ENCODE measurements around the gene DBP.

DNA sequence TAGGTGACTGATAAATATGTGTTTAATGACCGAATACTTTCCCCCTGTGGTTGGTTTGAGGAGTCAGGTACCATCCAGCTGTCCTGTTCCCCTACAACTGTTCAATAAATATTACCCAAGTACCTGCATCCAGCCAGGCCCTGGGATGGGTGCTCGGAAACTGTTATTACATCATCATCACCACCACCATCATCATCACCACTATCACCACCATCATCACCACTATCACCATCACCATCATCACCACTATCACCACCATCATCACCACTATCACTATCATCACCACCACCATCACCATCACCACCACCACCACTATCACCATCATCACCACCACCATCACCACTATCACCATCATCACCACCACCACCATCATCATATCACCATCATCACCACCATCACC, 31.6 kb upstream of the DBP start:
- TF ChIP-seq, protein P1, sequence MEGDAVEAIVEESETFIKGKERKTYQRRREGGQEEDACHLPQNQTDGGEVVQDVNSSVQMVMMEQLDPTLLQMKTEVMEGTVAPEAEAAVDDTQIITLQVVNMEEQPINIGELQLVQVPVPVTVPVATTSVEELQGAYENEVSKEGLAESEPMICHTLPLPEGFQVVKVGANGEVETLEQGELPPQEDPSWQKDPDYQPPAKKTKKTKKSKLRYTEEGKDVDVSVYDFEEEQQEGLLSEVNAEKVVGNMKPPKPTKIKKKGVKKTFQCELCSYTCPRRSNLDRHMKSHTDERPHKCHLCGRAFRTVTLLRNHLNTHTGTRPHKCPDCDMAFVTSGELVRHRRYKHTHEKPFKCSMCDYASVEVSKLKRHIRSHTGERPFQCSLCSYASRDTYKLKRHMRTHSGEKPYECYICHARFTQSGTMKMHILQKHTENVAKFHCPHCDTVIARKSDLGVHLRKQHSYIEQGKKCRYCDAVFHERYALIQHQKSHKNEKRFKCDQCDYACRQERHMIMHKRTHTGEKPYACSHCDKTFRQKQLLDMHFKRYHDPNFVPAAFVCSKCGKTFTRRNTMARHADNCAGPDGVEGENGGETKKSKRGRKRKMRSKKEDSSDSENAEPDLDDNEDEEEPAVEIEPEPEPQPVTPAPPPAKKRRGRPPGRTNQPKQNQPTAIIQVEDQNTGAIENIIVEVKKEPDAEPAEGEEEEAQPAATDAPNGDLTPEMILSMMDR (IDR thresholded peaks at IDR 0.05) = no peak
- TF ChIP-seq ZNF302 (CRISPR knock-in tag; IDR thresholded peaks at IDR 0.05) = no peak
- no peak for TF ChIP-seq ESRRA (IDR thresholded peaks at IDR 0.05; ENCODE audit: borderline replicate concordance, low read length)
- no peak for TF ChIP-seq REST (IDR thresholded peaks at IDR 0.05)
- no peak for TF ChIP-seq JUN (IDR thresholded peaks at IDR 0.05)
- no peak for TF ChIP-seq MAX (IDR thresholded peaks at IDR 0.05)
- TF ChIP-seq ZFP36 (IDR thresholded peaks at IDR 0.05; ENCODE audit: borderline replicate concordance, partially characterized antibody) = no peak
- no peak for TF ChIP-seq PHF8 (IDR thresholded peaks at IDR 0.05; ENCODE audit: borderline replicate concordance, low read depth)
- no peak for TF ChIP-seq MYC (IDR thresholded peaks at IDR 0.05; ENCODE audit: borderline replicate concordance, low read length)
- TF ChIP-seq KDM1A (IDR thresholded peaks at IDR 0.05; ENCODE audit: low read depth) = no peak
- no peak for TF ChIP-seq HDAC2 (IDR thresholded peaks at IDR 0.05)

All from A549 (cell line).